ENCODE measurements around the gene RIMS3.

Gene RIMS3

GRCh38 chr1:40652979-40653378 is 12.5 kb downstream of the RIMS3 start:
- no peak for DNase-seq

GRCh38 chr1:40652468-40652867 is 13.0 kb downstream of the RIMS3 start:
- no peak for DNase-seq

GRCh38 chr1:40651138-40651857 is 14.2 kb downstream of the RIMS3 start:
- no peak for DNase-seq

DNA sequence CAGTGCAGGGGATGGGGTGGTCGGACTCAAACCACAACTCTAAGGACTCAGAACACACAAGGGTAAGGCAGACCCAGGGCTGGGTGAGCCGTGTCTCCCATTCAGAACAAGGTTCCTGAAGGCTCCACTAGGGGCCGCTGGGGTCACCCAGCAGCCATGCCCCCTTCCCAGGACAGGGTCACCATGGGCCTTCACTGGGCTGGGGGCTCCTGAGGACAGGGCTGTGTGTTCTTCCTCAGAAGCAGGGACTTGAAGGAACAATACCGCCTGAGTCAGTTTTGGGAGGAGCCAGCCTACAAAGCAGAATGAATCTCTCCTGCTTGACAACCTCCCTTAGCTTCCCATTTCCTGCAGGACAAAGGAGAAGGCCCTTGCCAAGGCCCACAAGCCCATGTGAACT is 15.4 kb downstream of the RIMS3 start:
- DNase-seq: no peak

DNA sequence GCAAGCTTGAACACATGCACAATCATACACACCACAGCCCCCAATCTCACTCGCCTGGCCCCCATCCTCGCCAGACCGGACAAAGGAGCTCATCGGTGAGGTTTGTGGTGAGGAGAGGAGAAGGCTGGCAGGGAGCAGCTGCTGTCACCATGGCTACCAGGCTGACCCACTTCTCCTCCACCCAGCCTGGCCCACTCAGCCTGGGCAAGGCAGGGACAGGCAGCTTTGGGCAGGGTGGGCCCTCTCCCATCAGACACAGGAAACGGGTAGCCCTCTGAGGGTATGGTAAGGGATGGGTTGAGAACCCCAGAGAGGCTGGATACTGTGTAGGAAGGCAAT is 15.9 kb downstream of the RIMS3 start:
- no peak for DNase-seq

GRCh38 chr1:40648928-40649591 is 16.4 kb downstream of the RIMS3 start:
- no peak for DNase-seq

DNA sequence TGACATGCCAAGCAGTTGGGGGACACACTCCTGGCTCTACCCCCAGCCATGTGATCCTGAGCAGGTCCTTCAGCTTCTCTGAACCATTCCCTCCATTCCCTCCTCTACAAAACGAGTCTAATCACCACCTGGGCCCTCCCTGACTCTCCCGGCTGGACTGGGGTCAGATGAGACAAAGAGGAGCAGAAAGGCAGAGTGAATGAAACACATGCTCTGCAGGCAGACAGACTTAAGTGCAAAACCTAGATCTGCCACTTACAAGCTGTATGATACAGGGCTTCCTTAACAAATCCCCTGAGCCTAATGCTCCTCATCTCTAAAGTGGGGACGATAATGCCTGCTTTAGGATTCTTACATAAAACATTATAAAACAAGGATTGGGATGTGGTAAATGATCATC is 17.3 kb downstream of the RIMS3 start:
- DNase-seq: no peak

DNA sequence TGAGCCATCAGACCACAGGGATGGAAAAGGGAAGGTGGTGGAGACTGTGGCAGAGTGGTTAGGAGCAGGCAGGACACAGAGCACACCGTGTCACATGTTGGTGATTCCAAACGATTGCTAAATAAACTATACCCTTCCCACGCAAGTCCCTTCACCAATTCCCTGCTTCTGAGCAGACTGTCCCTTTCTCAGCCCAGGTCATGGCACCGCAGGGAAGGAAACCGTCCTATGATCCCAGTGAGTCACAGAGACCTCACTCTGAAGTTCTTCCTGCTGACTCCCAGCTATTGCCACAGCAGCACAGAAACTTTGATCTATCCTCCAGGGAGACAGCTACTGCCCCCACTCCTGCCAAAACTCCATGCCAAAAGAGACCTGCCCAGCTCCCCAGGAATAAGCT is 19.2 kb downstream of the RIMS3 start:
- no peak for DNase-seq

- no peak for DNase-seq
Measured at GRCh38 chr1:40645118-40645680, 20.3 kb downstream of the RIMS3 start.

DNA sequence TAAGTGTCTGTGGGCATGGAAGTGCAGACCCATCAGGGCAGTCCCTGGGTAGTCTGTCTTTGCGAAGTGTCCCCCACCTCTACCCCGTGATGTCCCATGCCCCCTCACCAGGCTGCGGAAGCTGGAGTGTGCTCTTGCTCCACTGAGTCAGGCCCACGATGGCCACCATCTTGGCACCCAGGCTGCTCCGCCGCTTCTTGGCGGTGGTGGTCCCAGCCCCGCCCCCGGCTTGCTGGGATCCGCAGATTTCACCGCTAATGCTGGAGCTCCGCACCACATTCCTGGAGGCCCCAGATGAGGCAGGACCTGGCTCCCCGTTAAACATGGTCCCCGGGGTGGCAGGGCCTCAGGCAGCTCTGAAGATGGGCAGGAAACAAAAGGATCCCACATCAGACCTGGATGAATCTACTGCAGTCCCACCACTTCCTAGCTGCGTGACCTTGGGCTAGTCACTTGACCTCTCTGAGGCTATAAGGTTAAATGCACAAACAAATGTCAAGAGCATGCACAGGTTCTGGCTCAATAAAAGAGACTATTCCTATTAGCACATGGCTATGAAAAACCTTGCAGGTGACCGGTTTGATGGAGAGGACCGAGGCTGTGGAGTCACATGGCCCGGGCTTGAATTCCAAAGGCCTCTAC is 23.8 kb downstream of the RIMS3 start:
- DNase-seq: no peak

GRCh38 chr1:40640314-40641076 is 25.0 kb downstream of the RIMS3 start:
- DNase-seq: no peak

DNA sequence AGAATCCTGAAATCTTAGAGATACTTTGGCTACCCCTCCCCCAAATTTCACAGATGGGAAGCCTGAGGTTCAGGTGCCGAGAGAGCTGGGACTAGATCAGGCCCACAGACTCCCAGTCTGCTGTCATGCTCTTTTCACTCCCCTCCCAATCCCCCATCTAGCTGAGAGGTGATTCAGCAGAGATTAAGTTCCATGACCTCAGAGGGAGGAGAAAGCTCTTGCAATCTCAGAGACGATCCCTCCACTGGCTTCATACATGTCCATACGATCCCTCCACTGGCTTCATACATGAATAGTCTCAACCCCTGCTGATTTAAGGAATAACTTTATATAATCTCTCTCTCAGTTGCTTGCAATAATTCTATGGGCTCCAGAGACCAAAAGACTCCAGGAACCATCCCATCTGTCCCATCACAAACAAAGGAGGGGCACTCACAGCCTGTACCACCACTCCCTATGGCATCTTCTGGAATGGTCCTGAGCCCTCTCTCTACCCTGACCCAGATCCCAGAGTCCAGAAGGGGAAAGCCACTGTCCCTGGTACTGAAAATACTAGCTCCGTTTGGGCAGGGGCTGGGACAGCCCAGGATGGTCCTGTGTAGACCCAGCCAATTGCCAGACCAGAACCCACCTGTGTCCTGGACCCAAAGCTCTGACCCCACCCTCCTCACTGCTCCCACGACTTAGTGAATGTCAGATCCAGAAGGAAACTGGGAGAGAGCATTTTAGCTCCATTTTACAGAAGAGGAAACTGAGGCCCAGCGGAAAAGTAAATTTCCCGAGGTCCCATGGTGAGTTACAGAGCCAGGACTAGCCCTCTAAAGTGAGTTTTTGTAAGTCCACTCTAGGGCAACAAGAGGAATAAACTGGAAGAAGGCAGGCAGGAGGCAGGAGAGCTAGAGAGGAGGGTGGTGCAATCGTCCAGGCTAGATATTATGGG is 27.1 kb downstream of the RIMS3 start:
- DNase-seq: no peak

DNA sequence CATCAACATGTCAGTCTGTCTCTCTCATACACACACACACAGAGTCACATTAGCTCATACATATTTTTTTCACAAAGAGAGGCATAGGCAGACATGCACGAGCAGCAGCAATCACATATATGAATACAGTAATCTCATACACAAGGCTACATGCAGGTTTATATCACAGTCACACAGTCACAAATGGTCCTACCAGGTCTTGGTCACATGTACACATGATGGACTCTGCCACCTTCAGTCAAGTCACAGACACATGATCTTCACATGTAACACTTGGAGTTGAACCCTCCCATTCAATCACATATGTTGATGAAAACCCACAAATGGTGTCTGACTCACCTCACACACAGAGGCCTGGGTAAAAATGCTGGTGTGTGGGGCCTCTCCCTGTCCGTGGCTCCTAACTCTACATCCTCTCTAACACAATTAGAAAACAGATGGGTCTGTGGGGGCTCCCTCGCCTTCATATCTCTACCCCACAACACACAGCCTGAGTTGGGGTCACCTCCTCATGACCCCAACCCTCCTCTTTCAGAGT is 27.9 kb downstream of the RIMS3 start:
- no peak for DNase-seq

DNA sequence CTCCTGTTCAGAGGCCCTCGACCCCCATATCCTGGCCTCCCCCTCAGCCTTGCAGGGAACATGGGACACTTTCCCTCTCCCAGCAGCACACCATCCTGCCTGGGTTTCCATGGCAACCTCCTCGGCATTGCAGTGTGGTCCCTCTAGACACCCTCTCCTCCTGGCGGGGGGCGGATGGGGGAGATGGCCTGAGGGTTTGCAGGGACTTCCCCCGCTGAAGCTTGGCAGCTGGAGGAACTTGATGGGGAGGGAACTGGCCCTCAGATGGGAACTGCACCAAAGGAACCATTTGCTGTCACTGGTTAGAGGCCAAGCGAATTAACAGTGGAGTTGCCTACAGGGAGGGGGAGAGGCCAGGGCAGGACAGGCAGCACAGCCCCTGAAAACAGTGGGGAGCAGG is 28.7 kb downstream of the RIMS3 start:
- no peak for DNase-seq

DNA sequence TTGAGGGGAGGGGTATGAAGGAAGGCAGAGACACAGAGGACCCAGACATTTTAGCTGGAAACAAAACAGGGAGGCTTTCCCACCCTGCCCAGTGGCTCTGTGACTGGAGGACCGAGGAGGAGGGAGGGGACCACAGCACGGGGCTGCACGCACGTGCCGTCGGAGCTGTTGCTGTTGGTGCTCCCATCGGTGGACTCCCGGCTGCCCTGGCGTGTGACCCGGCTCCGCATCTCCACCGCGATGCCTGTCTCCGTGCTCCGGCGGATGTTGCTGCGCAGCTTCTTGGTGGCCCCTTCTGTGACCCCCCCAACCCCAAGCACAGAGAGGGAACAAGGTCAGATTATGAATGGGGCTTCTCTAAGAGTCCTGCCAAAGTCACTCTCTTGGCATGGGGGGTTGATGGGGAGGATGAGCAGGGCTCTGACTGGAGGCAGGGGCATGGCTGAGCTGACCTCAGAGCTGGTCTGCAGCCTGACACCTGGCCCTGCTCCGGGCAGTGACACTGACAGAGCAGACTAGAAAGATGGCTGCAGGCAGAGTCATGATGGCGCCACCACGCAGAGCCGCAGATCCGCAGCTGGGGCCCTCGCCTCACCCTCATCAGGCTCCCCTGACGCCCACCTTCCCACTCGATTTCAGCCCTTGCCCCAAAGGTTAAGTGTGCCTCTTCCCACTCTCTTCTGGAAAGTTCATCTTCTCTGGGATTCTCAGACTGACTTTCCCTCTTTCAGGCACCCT is 29.6 kb downstream of the RIMS3 start:
- DNase-seq: no peak

DNA sequence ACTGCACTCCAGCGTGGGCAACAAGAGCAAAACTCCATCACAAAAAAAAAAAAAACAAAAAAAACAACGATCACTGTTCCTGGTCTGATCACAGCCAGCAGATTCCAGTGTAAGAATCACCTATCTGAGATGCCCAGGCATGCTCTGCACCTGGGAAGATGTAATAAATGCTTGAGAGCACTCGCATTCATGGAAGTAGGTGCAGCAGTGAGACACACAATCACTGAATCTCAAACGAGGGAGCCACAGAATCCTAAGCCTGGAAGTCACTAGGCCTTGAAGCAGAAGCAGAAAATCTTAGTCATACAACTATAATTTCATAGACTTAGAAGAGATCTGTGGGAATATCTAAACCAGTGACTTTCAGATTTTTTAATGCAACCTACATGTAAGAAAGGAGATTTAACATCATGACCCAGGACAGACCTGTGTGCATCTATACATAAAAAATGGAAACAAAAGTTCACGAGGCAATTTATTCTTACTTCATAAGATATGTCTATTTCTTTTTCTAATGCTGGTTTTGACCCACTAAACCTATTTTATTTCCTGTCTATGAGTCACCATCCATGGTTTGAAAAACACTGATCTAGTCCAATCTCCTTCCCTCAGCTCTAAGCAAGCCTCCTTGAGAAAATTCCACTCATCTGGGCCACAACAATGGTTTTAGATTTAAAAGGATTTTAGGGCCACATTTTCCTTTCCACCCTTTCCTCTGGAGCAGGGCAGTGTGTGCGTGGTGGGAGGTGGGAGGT is 30.4 kb downstream of the RIMS3 start:
- DNase-seq: no peak

- DNase-seq: no peak
Measured at GRCh38 chr1:40633931-40634376, 31.5 kb downstream of the RIMS3 start.

GRCh38 chr1:40633523-40633922 is 32.0 kb downstream of the RIMS3 start:
- DNase-seq: no peak

DNA sequence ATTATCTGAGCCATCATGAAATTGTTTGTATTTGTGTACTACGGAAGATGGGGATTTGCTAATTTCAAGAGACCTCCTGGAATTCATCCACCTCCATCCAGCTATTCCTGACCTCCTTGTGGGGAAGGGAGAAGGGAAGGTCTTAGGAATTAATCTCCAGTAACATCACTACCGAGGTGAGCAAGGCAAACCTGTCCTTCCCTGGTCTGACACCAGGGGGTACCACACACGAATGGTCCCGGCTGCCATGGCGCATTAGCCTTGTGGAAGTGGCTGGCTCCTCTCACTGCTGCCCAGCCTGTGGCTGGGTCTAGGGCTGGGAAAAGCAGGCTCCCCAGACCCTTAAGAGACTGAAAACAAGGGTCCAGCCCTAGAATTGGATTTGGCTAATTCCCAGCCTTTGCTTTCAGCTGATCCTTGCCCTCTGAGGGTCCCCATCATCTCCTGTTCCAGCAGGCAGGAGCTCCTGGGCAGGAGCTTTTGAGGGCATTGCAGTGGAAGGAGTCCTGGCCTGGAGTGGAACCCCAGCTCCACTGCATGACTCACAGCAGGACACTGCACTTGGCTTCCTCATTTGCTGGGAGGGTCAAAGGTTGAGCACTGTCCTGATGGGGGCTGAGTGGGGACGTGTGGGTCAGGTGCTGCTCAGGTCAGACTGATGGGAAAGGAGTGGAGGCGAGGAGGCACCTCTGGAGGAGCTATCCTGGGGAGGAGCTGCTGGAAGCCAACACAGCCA is 34.8 kb downstream of the RIMS3 start:
- no peak for DNase-seq
